GM21515 (cell line): ENCODE measurements around the gene ZNF784.
A peak's percentile ranks its signal among the peaks of the same experiment; 100 is the strongest.

Experiments used
- ATAC-seq: cut with Tn5 transposase; IDR thresholded peaks from one replicate; pipeline ENCODE4 v1.9.1; 2021; ENCODE audit not compliant: unreplicated experiment

The ZNF784 gene

DNA sequence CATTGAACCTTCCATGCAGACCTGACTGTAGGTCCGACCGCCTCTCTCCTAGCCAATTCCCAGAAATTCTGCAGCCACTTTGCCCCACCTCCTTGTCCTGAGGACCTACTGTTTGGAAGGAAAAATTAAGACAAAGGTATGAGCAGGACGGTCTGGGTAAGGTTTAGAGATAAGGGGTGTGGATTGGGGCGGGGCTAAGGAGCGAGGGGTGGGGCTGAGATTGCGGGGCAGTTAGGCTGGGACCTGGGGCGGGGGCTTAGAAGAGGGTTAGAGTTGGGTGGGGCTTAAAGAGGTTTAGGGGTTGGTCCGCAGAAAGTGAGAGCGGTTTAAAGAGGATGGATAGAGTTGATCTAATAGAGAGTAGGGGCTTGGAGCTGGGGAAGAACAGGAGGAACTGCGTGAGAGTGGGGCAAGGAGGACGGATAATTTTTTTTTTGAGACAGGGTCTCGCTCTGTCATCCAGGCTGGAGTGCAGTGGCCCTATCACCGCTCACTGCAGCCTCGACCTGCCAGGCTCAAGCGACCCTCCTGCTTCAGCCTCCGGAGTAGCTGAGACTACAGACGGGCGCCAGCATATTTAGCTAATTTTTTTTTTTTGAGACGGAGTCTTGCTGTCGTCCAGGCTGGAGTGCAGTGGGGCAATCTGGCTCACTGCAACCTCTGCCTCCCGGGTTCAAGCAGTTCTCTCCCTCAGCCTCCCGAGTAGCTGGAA is 20.6 kb downstream of the ZNF784 start:
- no peak for ATAC-seq

DNA sequence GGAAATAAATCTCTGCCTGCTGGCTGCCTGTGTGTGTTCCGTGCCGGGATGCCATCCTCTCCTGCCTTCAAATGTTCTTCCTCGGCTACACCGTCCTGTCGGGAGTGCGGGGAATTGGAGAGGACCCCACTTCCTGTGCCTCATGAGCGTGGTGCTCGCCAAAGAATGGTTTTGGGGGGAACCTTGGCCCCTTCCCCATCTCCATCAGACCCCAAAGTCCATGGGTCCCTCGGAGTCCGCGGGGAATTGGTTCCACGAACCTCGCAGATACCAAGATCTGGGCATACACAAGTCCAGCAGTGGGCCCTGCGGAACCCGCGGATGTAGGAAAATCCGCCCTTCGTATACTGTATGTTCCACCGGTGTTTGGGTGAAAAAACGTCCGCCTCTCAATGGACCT is 21.3 kb downstream of the ZNF784 start:
- ATAC-seq, result no peak

DNA sequence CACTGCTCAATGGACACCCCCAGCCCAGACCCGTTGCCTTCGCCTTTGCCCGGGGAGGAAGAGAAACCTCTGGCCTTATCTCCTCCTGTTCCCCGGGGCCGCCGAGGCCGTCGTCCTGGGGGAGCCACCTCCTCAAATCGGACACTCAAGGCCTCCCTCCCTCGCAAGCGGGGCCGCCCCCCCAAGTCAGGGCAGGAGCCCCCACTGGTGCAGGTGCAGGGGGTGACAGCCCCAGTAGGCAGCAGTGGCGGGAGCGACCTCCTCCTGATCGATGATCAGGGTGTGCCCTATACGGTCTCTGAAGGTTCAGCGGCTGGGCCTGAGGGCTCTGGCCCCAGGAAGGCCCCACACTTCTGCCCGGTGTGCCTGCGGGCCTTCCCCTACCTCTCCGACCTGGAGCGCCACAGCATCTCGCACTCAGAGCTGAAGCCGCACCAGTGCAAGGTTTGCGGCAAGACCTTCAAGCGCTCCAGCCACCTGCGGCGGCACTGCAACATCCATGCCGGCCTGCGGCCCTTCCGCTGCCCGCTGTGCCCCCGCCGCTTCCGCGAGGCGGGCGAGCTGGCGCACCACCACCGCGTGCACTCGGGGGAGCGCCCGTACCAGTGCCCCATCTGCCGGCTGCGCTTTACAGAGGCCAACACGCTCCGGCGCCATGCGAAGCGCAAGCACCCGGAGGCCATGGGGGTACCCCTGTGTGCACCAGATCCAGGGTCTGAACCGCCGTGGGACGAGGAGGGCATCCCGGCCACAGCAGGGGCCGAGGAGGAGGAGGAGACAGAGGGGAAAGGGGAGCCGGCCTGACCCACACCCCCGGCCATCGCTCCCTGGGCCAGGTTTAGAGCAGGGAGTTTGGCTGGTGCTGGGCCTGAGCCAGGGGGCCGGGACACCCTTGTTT is 22.0 kb downstream of the ZNF784 start:
- no peak for ATAC-seq

DNA sequence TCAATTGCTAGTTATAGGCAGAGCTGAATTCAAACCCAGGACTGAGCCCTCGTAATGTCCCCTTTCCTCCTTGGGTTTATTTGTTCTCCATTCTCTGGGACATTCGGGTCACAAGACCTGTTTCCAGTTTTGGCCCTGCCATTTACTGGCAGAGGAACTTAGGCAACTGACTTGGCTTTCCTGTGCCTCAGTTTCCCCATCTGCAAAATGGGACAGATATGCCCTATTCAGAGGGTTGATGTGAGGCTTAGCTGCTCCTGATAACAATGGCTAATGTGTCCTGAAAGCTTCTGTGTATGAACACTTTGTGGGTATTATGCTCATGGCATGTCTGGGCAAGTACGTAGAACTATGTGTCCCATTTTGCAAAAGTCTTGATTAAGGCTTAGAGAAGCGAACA is 23.3 kb downstream of the ZNF784 start:
- ATAC-seq, result no peak

DNA sequence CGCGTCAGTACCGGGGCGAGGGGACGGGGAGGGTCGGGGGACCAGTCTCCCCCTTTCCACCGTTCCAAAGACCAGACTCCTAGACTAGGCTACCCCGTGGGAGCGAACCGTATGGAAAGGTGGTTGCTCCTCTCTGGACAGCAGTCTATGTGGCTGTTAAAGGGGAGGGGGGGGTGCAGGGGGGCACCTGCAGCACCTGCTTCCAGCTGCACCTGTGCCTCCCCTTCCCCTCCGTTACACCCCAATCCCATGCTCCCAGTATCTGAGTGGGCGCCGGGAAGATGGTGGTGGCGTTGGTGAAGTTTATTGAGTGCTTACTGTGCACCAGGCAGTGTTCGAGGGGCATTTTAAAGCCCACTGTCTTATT is 23.7 kb downstream of the ZNF784 start:
- ATAC-seq, result no peak

DNA sequence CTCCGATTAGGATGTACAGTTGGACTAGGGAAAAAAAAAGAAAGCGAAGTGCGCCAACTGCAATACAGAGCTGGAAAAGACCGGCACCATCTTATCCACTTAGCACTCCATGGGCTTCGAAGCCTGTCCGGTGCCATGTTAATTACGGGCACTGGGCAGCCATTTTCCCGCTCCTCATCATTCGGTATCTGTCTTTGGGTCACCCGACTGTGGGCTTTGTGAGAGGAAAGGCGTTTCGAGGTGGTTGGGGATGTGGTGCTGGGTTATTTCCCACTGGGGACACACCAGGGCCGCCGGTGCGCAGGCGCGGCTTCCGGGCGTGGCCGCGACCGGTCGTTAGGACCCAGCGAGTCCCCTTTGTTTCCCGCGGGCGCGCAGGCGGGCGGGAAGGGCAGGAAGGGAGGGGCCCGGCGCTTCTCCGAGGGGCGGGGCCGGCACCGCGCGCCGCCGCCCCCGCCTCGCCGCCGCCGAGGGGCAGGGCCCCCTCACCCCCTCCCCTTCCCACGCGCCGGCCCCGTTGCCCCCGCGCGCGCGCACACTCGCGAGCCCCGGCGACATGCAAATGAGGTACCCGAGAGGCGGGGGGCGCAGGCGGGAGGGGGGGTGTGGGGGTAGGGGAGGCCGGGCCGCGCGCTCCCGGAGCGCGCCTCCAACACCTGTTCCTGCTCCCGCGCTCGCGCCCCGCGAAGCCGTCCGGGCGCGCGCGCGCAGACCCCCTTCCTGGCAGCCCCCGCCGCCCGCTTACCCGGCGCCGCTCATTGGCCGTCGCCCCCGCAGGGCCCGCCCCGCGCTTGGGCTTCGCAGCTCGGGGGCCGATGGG is 24.3 kb downstream of the ZNF784 start, which contains the start of gene ZNF524:
Gene ZNF524, plus strand, starts transcription at position 447 of the 820 bp plus-strand sequence. CDS start 1,825 bp downstream, outside the sequence.
- ATAC-seq, result peak; percentile 35

DNA sequence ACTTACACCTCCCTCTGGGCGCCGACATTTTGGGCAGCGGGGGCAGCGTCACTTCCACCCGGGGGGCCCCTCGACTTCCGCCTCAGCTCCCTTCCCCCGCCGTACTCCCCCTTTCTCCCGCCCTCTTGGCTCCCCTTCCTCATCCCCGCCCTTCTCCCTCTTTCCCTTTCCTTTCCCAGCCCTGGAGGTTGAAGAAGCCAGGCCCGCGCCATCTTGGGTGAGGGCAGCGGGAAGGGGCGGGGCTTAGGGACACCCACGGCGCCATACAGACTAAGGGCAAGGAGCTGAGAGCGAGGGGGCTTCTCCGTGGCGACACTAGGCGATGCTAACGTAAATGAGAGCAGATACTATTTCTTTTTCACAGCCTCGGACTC is 24.9 kb downstream of the ZNF784 start, which contains the start of gene FIZ1:
Gene FIZ1, minus strand, starts transcription at position 50 of the 374 bp plus-strand sequence. CDS start 1,652 bp downstream, outside the sequence.
- peak; percentile 43 for ATAC-seq

DNA sequence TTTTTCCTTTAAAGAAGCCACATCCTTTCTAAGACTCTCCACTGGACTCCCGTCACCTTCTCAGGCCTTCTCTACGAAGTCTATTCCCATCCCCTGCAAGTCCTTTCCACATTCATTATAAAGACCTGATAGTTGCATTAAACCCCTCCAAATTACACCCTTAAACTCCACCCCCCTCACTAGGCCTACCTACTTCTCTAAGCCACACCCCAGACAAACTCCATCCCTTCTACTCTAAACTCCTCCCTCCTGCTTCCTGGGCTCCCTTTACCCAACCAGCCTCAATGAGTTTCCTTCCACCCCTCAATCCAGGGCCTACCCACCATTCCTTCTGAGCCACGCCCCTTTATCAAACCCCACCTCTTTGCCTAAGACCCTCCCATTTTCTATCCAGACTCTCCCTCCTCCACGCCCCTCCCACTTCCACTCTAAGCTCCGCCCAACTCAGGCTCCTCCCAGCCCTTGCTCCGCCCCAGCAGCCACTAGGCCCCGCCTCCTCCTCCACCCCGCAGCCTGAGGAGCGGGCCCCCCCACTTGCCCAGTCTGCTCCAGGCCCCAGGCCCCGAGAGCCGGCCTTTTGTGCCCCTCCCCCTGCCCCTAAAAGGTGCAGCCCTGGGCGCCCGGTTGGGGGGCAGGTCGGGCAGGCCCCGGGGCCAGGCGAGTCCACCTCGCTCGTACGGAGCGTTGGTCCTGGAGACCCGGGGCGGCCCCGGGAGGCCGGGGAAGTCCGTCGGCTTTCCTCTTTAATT is 25.5 kb downstream of the ZNF784 start:
- peak; percentile 49 for ATAC-seq

DNA sequence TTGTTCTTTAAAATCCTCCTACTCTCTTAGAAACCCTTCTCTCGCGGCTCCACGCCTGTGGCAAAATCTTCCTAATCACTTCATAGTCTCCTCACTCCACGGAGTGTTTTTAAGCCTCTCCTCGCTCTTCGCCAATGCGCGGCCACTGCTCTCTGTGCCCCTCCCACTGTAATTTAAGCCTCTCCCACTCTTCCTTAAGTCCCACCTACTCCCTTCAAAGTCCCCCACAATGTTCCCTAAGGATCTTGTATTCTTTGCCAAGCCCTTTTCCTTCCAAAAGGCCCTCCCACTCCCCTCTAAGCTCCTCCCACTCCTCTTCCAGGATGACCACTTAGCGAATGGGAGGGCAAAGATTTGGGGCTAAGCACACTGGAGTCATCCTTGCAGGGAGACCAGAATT is 26.3 kb downstream of the ZNF784 start:
- ATAC-seq, result no peak

DNA sequence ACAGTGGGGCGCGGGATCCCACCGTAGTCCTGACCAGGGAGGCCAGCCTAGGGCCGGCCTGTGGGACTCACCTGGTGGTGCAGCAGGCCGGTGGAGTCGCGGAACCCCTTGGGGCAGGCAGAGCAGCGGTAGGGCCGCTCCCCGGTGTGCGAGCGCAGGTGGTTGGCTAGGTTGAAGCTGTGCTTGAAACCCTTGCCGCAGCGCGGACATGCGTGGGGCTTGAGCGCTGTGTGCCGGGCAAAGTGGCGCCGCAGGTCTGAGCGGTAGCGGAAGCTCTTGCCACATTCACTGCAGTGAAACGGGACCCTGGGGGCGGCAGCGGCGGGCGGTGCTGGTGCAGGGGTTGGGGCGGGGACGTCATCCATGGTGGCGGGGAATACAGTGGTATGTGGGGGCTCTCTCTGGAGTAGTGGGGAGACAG is 26.9 kb downstream of the ZNF784 start:
- no peak for ATAC-seq

DNA sequence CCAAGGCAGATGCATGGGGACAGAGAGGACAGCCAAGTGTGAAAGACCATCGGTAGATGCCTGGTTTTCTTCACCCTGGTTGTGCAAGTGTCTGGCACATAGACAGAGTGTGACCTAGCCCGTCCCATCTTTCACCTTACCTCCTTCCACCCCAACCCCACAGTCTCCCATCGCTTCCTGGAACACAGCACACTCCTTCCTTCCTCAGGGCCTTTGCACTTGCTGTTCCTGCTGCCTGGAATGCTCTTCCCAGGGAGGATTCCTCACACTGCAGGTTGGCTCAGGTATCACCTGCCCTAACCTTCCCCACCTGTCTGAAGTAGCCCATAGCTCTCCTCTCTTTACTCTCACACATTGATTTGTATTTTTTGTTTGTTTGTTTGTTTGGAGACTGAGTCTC is 28.1 kb downstream of the ZNF784 start:
- no peak for ATAC-seq

DNA sequence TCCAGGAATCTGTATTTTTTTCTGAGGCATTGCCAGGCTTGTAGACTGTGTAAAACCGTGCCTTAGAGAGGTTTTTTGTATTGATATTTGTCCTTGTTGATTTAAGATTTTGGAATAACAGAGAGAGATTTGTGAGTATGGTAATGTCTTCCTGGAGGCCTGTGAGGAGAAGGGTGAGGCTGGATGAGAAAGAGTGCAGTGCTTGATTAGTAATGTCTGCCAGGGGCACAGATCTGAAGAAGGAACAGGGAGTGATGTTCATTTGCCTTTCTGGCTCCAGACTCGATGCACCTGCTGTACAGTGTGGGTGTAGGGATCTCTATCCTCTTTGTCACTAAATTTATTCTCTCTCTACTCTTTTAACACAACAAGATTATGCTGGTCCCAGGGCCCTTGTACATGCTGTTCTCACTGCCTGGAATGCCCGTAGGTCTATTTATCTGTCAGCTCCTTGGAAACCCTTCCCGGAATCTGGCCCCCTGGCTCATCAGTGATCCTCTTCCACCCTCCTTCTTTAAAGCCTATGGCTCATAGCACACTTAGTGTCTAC is 29.3 kb downstream of the ZNF784 start:
- no peak for ATAC-seq

DNA sequence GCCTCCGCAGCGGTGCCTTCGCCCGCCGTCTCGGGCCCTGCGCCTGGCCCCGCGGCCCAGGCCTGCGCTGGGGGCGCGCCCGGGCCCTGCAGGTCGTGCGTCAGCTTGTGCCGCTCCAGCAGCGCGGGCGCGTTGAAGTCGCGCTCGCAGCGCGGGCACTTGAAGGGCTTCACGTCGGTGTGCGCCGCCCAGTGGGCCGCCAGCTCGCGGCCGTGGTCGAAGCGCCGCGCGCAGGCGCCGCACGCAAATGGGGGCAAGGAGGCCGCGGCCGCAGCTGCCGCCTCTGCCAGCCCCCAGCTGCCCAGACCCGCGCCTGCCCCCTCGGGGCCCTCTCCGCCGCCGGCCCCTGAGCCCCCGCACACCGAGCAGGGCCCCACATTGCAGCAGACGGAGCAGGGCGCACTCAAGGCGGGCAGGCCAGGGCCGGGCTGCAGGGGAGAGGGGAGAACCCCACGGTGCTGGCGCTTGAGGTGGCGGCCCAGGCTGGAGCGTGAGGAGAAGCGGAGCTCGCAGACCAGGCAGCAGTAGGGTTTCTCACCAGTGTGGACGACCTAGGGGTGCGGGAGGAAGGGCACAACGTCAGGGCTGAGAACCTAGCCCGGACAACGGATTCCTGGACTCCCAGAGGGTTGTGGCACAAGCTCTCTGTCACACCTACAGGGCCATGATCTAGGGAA is 31.1 kb downstream of the ZNF784 start:
- ATAC-seq, result no peak

DNA sequence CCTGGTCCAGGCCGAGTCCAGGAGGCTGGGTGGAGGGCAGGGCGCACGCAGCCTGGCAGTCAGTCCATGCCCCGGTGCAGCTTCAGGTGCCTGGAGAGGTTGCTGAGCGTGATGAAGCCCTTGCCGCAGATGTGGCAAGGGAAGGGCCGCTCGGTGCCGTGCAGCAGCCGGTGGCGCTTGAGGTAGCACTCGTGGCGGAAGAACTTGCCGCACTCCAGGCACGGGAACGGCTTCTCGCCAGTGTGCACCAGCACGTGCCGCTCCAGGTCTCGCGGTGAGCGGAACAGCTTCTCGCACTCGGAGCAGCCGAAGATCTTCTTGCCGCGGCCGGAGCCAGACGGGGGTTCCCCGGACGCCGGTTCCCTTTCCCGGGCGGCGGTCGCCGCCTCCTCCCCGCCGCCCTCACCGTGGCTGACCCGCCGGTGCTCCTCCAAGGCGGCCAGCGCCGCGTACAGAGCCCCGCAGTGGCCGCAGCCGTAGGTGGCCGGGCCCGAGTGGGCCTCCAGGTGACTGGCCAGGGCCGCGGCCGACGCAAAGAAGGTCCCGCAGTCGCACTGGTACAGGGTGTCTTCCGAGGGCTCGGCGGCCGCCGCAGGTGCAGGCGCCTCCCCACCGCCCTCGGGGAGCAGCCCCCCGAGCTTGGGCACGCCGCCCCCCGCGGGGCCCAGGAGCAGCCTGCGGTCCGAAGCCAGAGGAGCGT is 31.8 kb downstream of the ZNF784 start:
- no peak for ATAC-seq

DNA sequence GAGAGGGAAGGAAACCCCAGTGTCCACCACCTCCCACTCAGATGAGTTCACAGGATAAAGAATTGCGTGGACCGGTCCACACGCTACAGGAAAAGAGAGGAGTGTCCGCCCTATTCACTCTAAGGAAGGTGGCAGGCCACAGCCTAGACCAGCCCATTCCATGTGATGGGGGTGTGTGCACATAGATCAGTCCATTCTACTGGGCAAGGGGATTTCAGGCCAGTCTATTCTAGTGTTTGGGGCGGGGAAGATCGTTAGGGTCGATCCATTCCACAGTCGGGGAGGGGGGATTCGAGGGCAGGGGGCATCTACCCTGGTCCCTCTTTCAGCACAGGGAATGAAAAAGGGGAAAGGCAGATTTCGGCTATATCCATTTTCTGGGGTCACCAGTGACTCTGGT is 32.8 kb downstream of the ZNF784 start:
- no peak for ATAC-seq

DNA sequence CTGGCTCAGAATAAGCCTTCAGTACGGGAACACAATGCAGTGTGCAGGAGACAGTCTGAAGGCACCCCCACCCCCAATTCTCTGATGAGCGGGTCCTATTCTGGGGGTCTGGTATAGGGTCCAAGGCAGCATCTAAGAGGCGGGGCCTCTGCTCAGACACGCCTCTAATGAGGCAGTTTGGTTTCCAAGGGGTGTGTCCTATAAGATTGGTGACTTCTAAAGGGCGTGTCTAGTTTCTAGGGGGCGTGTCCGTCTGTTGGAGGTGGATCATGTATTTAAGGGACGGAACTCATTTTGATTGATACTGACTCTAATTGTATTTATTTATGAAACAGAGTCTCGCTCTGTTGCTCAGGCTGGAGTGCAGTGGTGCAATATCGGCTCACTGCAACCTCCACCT is 33.7 kb downstream of the ZNF784 start:
- ATAC-seq, result no peak

DNA sequence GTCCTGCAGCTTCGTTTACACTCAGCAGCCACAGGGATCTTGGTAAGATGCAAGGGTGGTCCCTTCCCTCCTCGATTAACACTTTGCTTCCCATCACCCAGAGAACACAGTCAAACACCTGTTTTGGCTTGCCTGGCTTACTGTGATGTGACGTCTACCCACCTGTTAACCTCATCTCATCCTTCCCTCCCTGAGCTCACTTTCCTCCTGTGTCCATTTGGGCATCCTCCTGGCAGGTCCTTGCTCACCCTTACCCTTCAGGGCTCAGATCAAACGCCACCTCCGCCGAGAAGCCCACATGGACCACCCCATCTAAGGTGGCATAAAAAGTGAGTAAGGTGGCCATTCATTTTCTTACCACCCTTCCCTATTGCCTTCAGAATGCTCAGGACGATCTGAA is 34.3 kb downstream of the ZNF784 start:
- no peak for ATAC-seq

DNA sequence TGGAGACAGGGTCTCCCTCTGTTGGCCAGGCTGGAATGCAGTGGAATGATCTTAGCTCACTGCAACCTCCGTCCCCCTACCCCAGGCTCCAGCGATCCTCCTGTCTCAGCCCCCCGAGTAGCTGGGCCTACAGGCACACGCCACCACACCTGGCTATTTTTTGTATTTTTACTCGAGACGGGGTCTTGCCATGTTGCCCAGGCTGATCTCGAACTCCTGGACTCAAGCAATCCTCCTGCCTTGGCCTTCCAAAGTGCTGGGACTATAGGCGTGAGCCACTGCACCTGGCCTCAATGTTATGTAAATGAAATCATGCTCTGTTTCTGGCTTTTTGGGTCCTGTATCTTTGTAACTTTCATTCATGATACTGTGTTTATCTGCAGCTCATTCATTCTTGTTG is 35.6 kb downstream of the ZNF784 start:
- no peak for ATAC-seq
